NCI-H226 (cell line): ENCODE measurements around the gene SDF4.
"Not testable (repeated sequence)": the region's sequence is repeated elsewhere in the genome, so short reads cannot be mapped to it uniquely, and the experiment has no call there.

ENCODE experiments used
- DNase-seq: peaks from one replicate; pipeline ENCODE4 v3.0.0-alpha.2; 2015

The SDF4 gene

GRCh38 chr1:1259540-1259939 is 27.7 kb upstream of the SDF4 start:
- no peak for DNase-seq

- DNase-seq: no peak
Observed at GRCh38 chr1:1259119-1259488, 27.3 kb upstream of the SDF4 start.

- DNase-seq: no peak
Observed at GRCh38 chr1:1256956-1257871, 25.4 kb upstream of the SDF4 start.

GRCh38 chr1:1255611-1256010 is 23.8 kb upstream of the SDF4 start:
- DNase-seq: no peak

GRCh38 chr1:1255078-1255477 is 23.3 kb upstream of the SDF4 start:
- DNase-seq: no peak

GRCh38 chr1:1254667-1254998 is 22.8 kb upstream of the SDF4 start:
- no peak for DNase-seq

- no peak for DNase-seq
Observed at GRCh38 chr1:1253972-1254666, 22.3 kb upstream of the SDF4 start.

- DNase-seq: no peak
Observed at GRCh38 chr1:1253314-1253713, 21.5 kb upstream of the SDF4 start.

GRCh38 chr1:1250786-1251284 is 19.0 kb upstream of the SDF4 start:
- no peak for DNase-seq

- not testable (repeated sequence) for DNase-seq
Observed at GRCh38 chr1:1248009-1248913, 16.5 kb upstream of the SDF4 start.

GRCh38 chr1:1247341-1247913 is 15.6 kb upstream of the SDF4 start:
- no peak for DNase-seq

GRCh38 chr1:1246577-1247340 is 15.0 kb upstream of the SDF4 start, which contains the start of gene C1QTNF12:
TSS of gene C1QTNF12 (minus strand) at chr1:1246722. CDS start at chr1:1246690, 32 bp downstream.
- DNase-seq: no peak

GRCh38 chr1:1245817-1246576 is 14.2 kb upstream of the SDF4 start:
- DNase-seq: no peak

GRCh38 chr1:1245178-1245816 is 13.5 kb upstream of the SDF4 start:
- no peak for DNase-seq

GRCh38 chr1:1244192-1244811 is 12.5 kb upstream of the SDF4 start:
- no peak for DNase-seq

- DNase-seq: no peak
Observed at GRCh38 chr1:1243807-1244191, 12.0 kb upstream of the SDF4 start.

- no peak for DNase-seq
Observed at GRCh38 chr1:1243266-1243660, 11.5 kb upstream of the SDF4 start.

GRCh38 chr1:1242461-1243265 is 10.9 kb upstream of the SDF4 start:
- no peak for DNase-seq

GRCh38 chr1:1241588-1242219 is 9.9 kb upstream of the SDF4 start:
- DNase-seq: no peak
